Loucy (cell line): ENCODE data around the gene UPK3A.

Experiments
- CTCF ChIP-seq: fragments of 200-600 bp; sonication (generic); conservative IDR thresholded peaks from 2 replicates; pipeline ENCODE4 v1.5.1; 2014; ENCODE audit warnings: mild to moderate bottlenecking, antibody characterized with exemption, low read length
- EZH2phosphoT487 ChIP-seq: fragments of 200-600 bp; IDR thresholded peaks from 2 replicates; pipeline ENCODE4 v1.6.1; 2018; ENCODE audit warnings: antibody characterized with exemption, mild to moderate bottlenecking, moderate library complexity, borderline replicate concordance

- TF ChIP-seq CTCF, result no peak
- TF ChIP-seq EZH2phosphoT487, result no peak
These were observed 2.3 kb downstream of the UPK3A start for GRCh38 chr22:45286854-45287551.
